Measurements from ENCODE around the gene PIEZO1.
A peak's percentile ranks its signal among the peaks of the same experiment; 100 is the strongest.

PIEZO1 gene

GRCh38 chr16:88690341-88691128, 94.5 kb downstream of the PIEZO1 start:
- no peak for DNase-seq (ENCODE audit: low read depth)

DNA sequence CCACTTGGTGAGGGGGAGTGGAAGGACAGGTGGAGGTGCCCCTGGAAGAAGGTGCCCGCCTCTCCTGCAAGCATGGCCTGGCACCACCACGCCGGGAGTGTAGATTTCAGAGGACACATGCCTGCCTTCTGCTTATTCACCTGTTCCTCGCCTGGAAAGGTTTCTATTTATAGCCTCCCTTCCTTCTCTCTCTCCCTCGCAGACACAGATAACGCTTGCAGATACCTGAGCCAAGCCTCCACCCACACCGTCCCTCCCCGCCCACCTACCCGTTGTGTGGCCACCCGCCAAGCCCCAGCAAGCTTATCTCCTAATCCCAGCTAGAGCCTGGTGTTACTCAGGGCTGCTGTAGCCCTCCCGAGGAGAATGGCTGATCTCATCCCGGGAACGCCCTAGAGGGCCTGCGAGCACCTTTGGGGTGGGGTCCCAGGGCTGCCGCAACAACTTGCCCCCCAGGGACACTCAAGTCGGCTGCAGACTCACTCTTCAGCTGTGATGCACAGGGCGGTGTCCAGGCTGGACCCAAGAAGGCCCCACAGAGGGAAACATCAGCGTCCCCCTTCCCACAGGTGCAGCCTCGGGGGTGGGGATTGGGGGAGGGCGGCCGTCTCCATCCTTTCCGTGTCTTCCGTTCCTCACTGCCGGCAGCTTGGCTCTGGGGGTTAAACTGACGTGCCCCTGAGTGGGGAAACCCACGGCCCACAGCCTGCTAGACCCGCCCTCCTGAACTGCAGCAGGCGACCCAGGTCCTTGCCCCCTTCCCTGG, 96.8 kb downstream of the PIEZO1 start:
- DNase-seq (ENCODE audit: low read depth), result no peak

GRCh38 chr16:88687676-88688012, 97.4 kb downstream of the PIEZO1 start:
- DNase-seq (ENCODE audit: low read depth), result no peak

DNA sequence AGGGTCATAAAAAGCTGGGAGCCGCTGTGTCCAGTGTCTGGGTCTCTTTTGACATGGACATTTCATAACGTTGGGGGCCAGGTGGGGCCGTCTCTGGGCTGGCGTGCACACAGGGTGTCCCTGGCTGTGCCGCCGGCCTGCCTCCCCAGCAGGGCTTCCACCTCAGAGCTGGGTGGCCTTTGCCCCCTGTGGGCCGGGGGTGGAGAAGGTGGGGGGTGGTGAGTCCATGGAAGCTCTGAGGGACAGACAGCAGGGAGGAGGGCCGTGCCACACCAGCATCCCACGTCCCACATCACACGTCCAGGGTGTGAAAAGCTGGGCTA, 97.8 kb downstream of the PIEZO1 start:
- DNase-seq (ENCODE audit: low read depth), result no peak

- peak; percentile 82 for DNase-seq (ENCODE audit: low read depth)
These were observed 98.4 kb downstream of the PIEZO1 start, which contains the start of gene SNAI3 for GRCh38 chr16:88686439-88687253. TSS of gene SNAI3 (minus strand) at chr16:88686507. CDS start at chr16:88686406, 101 bp downstream.

GRCh38 chr16:88686062-88686438, 99.0 kb downstream of the PIEZO1 start:
- no peak for DNase-seq (ENCODE audit: low read depth)

GRCh38 chr16:88685156-88686061, 99.6 kb downstream of the PIEZO1 start:
- peak; percentile 39 for DNase-seq (ENCODE audit: low read depth)

DNA sequence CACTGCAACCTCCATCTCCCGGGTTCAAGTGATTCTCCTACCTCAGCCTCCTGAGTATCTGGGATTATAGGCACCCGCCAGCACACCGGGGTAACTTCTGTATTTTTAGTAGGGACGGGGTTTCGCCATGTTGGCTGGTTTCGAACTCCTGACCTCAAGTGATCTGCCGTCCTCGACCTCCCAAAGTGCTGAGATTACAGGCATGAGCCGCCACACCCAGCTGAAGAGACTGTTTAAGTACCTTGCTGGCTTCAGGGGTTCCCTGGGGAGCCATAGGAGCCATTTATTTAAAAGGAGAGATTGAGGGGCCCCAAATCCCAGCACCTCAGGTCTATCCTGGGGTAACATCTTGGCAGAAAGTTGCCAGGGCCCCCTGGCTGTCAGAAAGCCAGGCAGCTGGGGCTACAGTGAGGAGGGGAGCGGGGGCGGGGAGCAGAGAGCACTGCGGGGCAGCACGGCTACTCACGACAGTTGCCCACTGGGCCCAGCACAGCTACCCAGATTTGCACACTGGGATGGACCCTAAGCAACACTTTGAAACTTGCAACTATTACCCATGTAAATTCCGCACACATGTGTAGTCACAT, 100.4 kb downstream of the PIEZO1 start:
- DNase-seq (ENCODE audit: low read depth), result no peak

DNA sequence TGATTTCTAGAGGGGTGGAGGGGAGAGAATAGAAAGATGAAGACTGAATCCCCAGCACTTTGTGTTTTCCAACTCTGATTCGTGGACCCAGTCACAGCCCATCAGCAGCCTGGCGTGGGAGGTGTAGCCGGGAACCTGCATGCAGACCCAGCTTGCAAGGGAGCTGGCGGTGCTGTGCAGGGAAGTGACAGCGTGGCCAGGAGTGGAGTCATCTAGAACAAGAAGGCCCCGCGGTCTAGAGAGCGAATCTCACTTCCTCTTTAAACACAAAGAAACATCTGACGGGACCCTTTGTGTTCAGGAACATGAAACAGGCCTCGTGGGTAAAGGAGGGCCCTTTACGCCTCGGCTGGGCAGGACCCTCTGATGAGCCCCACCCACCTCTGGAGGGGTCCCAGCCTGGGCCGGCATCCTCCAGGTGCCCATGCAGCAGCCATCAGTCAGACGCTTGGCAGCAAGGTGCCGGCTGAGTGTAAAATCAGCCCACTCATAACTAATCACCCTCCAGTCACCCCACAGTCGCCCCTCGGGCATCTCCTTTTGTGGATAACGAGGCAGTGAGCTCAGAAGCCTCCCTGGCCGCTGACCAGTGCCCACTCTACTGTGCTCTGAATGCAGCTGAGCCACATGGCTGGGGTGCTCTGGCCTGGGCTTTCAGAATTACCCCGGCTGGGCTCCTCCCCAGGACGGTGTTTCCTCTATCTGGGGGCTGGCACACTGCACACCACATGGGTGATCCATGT, 103.1 kb downstream of the PIEZO1 start:
- peak; percentile 36 for DNase-seq (ENCODE audit: low read depth)

DNA sequence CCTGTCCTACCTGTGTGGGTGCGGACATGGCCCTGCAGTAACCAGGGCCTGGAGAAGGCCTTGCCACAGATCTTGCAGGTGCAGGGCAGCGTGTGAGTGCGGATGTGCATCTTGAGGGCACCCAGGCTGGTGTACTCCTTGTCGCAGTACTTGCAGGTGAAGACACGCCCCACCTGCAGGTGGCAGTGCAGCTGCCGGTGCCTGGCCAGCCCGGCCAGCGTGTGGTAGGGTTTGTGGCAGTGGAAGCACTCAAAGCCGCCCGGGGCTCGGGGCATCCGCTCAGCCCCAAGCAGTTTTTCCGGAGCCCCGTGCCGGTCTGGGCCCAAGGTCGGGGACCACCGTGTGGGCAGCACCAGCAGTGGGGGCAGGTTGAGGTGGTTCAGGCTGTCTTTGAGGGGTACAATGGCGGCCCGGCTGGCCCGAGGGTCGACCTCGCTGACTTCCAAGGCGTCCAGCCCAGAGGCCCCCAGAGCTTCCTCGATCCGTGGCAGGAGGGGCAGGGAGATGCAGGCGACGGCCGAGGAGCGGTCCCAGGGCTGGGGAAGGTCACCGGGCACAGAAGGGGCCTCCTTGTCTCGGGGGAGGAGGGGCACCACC, 103.8 kb downstream of the PIEZO1 start:
- DNase-seq (ENCODE audit: low read depth), result no peak

DNA sequence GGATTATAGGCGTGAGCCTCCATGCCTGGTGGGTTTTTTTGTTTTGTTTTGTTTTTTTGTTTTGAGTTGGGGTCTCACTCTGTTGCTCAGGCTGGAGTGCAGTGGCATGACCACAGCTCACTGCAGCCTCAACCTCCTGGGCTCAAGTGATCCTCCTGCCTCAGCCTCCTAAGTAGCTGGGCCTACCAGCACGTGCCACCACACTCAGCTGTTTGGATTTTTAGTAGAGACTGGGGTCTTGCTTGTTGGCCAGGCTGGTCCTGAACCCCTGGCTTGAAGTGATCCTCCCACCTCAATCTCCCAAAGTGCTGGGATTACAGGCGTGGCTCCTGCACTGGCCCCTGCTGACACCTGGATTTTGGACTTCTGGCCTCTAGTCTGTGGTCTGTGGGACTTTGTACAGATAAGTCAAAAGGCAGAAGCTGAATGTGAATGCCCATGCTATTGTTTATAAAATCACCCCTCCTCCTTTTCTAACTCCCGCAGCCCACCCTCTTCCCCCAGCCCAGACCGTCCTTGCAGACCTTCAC, 104.4 kb downstream of the PIEZO1 start:
- no peak for DNase-seq (ENCODE audit: low read depth)

- no peak for DNase-seq (ENCODE audit: low read depth)
These were observed 106.6 kb downstream of the PIEZO1 start for GRCh38 chr16:88678224-88678979.

- no peak for DNase-seq (ENCODE audit: low read depth)
These were observed 107.3 kb downstream of the PIEZO1 start for GRCh38 chr16:88677721-88678120.

- no peak for DNase-seq (ENCODE audit: low read depth)
These were observed 108.3 kb downstream of the PIEZO1 start for GRCh38 chr16:88676502-88677242.

GRCh38 chr16:88673716-88674379, 111.2 kb downstream of the PIEZO1 start:
- DNase-seq (ENCODE audit: low read depth), result no peak

DNA sequence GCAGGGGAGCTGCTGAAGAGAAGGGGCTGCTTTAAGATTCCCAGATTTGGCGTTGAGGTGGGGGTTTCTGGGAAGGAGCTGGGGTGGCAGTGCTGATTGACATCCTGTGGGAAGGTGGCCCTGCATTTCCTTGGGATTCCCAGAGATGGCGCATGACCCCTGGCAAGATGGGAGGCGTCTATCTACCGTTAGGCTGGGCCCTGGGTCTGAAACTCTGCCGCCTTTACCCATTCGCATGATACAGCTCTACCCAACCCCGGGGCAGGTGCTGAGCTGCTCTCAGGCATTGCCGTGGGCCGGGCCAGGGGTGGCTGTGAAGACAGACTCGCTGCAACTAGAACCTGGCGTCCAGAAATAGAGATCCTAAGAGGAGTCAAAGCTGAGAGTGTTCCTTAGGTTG, 112.2 kb downstream of the PIEZO1 start:
- DNase-seq (ENCODE audit: low read depth), result no peak

DNA sequence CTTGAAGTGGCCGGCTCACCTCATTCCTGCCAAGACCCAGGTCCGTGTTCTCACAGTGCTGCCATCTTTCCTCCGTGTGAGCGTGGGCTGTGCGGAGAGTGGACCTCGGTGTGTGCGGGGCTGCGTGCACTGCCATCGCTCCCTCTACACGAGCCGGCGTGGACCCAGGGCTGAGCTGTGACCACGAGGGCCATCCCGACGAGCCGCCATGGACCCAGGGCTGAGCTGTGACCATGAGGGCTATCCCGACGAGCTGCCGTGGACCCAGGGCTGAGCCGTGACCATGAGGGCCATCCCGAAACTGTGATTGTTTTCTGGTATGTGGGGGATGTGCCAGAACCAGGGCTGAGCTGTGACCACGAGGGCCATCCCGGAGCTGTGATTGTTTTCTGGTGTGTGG, 113.2 kb downstream of the PIEZO1 start:
- DNase-seq (ENCODE audit: low read depth), result no peak

GRCh38 chr16:88669980-88670379, 115.0 kb downstream of the PIEZO1 start:
- DNase-seq (ENCODE audit: low read depth), result no peak

Measured in activated T-helper 1 cell treated with Interleukin-2 at 50 U/mL for 16 hours (primary cell).